HEK293 (cell line): ENCODE measurements around the gene NCBP2.

ENCODE experiments used
- CTCF ChIA-PET: fragments of 350-600 bp; formaldehyde crosslinking; extraction: SDS; loops from one replicate; lab custom pipeline; 2021; ENCODE audit warnings: antibody characterized with exemption; lab: Yijun Ruan, JAX
- POLR2A ChIA-PET: fragments of 300-600 bp; formaldehyde crosslinking; extraction: SDS; loops from one replicate; lab custom pipeline; 2020; ENCODE audit warnings: antibody characterized with exemption, inconsistent platforms; lab: Yijun Ruan, JAX
- H3K27ac ChIP-seq: fragments of 200-500 bp; sonication (Bioruptor generic); 2 replicates; pipeline ENCODE4 v1.5.1; 2014; ENCODE audit warnings: low read depth, low read length, control low read depth, inconsistent platforms; ENCODE audit errors: extremely low read depth
- H3K36me3 ChIP-seq, 2 experiments: fragments of 200-500 bp in 1 of 2; sonication (Bioruptor generic) in 1 of 2; 1 replicate in 1 of 2; 2 replicates in 1 of 2; pipeline ENCODE4 v1.5.1; 2014 to 2017; ENCODE audit warnings: inconsistent platforms in 2 of 2, low read length in 2 of 2; ENCODE audit not compliant: control insufficient read depth in 2 of 2, insufficient read depth in 1 of 2
- H3K4me1 ChIP-seq: fragments of 200-500 bp; sonication (Bioruptor generic); 2 replicates; pipeline ENCODE4 v1.5.1; 2014; ENCODE audit warnings: mild to moderate bottlenecking, low read length, inconsistent platforms; ENCODE audit not compliant: control insufficient read depth, insufficient read depth
- H3K4me3 ChIP-seq: 2 replicates; pipeline ENCODE4 v1.5.1; 2011; ENCODE audit warnings: low read depth, mild to moderate bottlenecking, control low read depth, low read length, moderate library complexity
- H3K9me3 ChIP-seq: fragments of 200-500 bp; sonication (Bioruptor generic); 2 replicates; pipeline ENCODE4 v1.5.1; 2014; ENCODE audit warnings: low read depth, low read length, inconsistent platforms; ENCODE audit not compliant: control insufficient read depth, insufficient read depth
- EGR2 ChIP-seq: fragments of 450-650 bp; formaldehyde crosslinking; IDR thresholded peaks from 2 replicates; pipeline ENCODE4 v1.5.1; 2016; ENCODE audit warnings: low read depth, missing biosample characterization, missing genetic modification characterization
- GLI2 ChIP-seq: fragments of 450-650 bp; formaldehyde crosslinking; IDR thresholded peaks from 2 replicates; pipeline ENCODE4; 2017; ENCODE audit warnings: missing biosample characterization, missing genetic modification characterization, low read depth, borderline replicate concordance
- GLIS2 ChIP-seq: fragments of 450-650 bp; formaldehyde crosslinking; IDR thresholded peaks from 2 replicates; pipeline ENCODE4 v1.5.1; 2016; ENCODE audit warnings: missing biosample characterization, missing genetic modification characterization
- HOXC10 ChIP-seq: sonication (generic); formaldehyde crosslinking; IDR thresholded peaks from 2 replicates; pipeline ENCODE4 v1.8.1; 2023; ENCODE audit warnings: mild to moderate bottlenecking, missing genetic modification reagents
- IKZF3 ChIP-seq: fragments of 450-650 bp; IDR thresholded peaks from 2 replicates; pipeline ENCODE4 v1.5.0; 2018; ENCODE audit warnings: missing biosample characterization, mild to moderate bottlenecking, missing genetic modification characterization, moderate library complexity
- KLF8 ChIP-seq: fragments of 450-650 bp; formaldehyde crosslinking; IDR thresholded peaks from 2 replicates; pipeline ENCODE4 v1.5.1; 2016; ENCODE audit warnings: missing biosample characterization, missing genetic modification characterization
- OSR2 ChIP-seq: fragments of 450-650 bp; formaldehyde crosslinking; IDR thresholded peaks from 2 replicates; pipeline ENCODE4 v1.5.1; 2016; ENCODE audit warnings: missing biosample characterization, missing genetic modification characterization
- REPIN1 ChIP-seq: fragments of 450-650 bp; formaldehyde crosslinking; IDR thresholded peaks from 2 replicates; pipeline ENCODE4 v1.5.1; 2017; ENCODE audit warnings: missing biosample characterization, missing genetic modification characterization, low read depth
- YY1 ChIP-seq: fragments of 450-650 bp; formaldehyde crosslinking; IDR thresholded peaks from 2 replicates; pipeline ENCODE4 v1.5.1; 2018; ENCODE audit warnings: missing biosample characterization, missing genetic modification characterization
- ZBTB1 ChIP-seq: fragments of 450-650 bp; formaldehyde crosslinking; IDR thresholded peaks from 2 replicates; pipeline ENCODE4 v1.5.1; 2016; ENCODE audit warnings: missing biosample characterization, missing genetic modification characterization
- ZBTB8A ChIP-seq: fragments of 450-650 bp; formaldehyde crosslinking; IDR thresholded peaks from 2 replicates; pipeline ENCODE4 v1.5.1; 2016; ENCODE audit warnings: missing biosample characterization, missing genetic modification characterization
- ZFHX2 ChIP-seq: fragments of 450-650 bp; formaldehyde crosslinking; conservative IDR thresholded peaks from 2 replicates; pipeline ENCODE4 v1.5.1; 2016; ENCODE audit warnings: missing biosample characterization, missing genetic modification characterization
- ZNF10 ChIP-seq: fragments of 450-650 bp; formaldehyde crosslinking; IDR thresholded peaks from 2 replicates; pipeline ENCODE4 v1.5.1; 2017; ENCODE audit warnings: missing biosample characterization, missing genetic modification characterization
- ZNF112 ChIP-seq: fragments of 450-650 bp; formaldehyde crosslinking; IDR thresholded peaks from 2 replicates; pipeline ENCODE4 v1.5.0; 2017; ENCODE audit warnings: missing biosample characterization, missing genetic modification characterization
- ZNF174 ChIP-seq: fragments of 450-650 bp; formaldehyde crosslinking; IDR thresholded peaks from 2 replicates; pipeline ENCODE4 v1.5.0; 2017; ENCODE audit warnings: missing biosample characterization, mild to moderate bottlenecking, missing genetic modification characterization
- ZNF335 ChIP-seq: fragments of 450-650 bp; formaldehyde crosslinking; conservative IDR thresholded peaks from 2 replicates; pipeline ENCODE4 v1.5.1; 2016; ENCODE audit warnings: missing biosample characterization, missing genetic modification characterization
- ZNF341 ChIP-seq: fragments of 450-650 bp; formaldehyde crosslinking; IDR thresholded peaks from 2 replicates; pipeline ENCODE4; 2016; ENCODE audit warnings: low read depth, missing biosample characterization, missing genetic modification characterization
- ZNF37A ChIP-seq: fragments of 450-650 bp; IDR thresholded peaks from 2 replicates; pipeline ENCODE4 v1.5.1; 2018; ENCODE audit warnings: missing biosample characterization, missing genetic modification characterization
- ZNF426 ChIP-seq: fragments of 450-650 bp; formaldehyde crosslinking; IDR thresholded peaks from 2 replicates; pipeline ENCODE4 v1.5.1; 2017; ENCODE audit warnings: missing biosample characterization, missing genetic modification characterization, mild to moderate bottlenecking, inconsistent platforms, moderate library complexity
- ZNF48 ChIP-seq: fragments of 450-650 bp; formaldehyde crosslinking; IDR thresholded peaks from 2 replicates; pipeline ENCODE4 v1.5.1; 2016; ENCODE audit warnings: missing biosample characterization, missing genetic modification characterization
- ZNF548 ChIP-seq: fragments of 450-650 bp; formaldehyde crosslinking; IDR thresholded peaks from 2 replicates; pipeline ENCODE4 v1.5.1; 2016; ENCODE audit warnings: missing biosample characterization, missing genetic modification characterization
- ZNF558 ChIP-seq: fragments of 450-650 bp; formaldehyde crosslinking; IDR thresholded peaks from 2 replicates; pipeline ENCODE4 v1.5.1; 2016; ENCODE audit warnings: missing biosample characterization, missing genetic modification characterization
- ZNF596 ChIP-seq: fragments of 450-650 bp; IDR thresholded peaks from 2 replicates; pipeline ENCODE4 v1.5.0; 2018; ENCODE audit warnings: missing biosample characterization, mild to moderate bottlenecking, missing genetic modification characterization, moderate library complexity
- ZNF600 ChIP-seq: fragments of 450-650 bp; formaldehyde crosslinking; IDR thresholded peaks from 2 replicates; pipeline ENCODE4 v1.5.1; 2016; ENCODE audit warnings: missing biosample characterization, missing genetic modification characterization
- ZNF623 ChIP-seq: fragments of 450-650 bp; formaldehyde crosslinking; IDR thresholded peaks from 2 replicates; pipeline ENCODE4 v1.5.1; 2016; ENCODE audit warnings: missing biosample characterization, missing genetic modification characterization
- ZNF660 ChIP-seq: fragments of 450-650 bp; IDR thresholded peaks from 2 replicates; pipeline ENCODE4 v1.5.1; 2018; ENCODE audit warnings: missing biosample characterization, mild to moderate bottlenecking, missing genetic modification characterization
- ZNF707 ChIP-seq: fragments of 450-650 bp; formaldehyde crosslinking; IDR thresholded peaks from 2 replicates; pipeline ENCODE4 v1.5.1; 2016; ENCODE audit warnings: missing biosample characterization, missing genetic modification characterization
- ZNF768 ChIP-seq: fragments of 450-650 bp; formaldehyde crosslinking; IDR thresholded peaks from 2 replicates; pipeline ENCODE4 v1.5.1; 2018; ENCODE audit warnings: missing biosample characterization, mild to moderate bottlenecking, missing genetic modification characterization
- TF ChIP-seq, protein P1 (sequence below): fragments of 450-650 bp; formaldehyde crosslinking; IDR thresholded peaks from 2 replicates; pipeline ENCODE4 v1.5.1; 2016; ENCODE audit warnings: missing biosample characterization, missing genetic modification characterization
- TF ChIP-seq, protein P2 (sequence below): fragments of 450-650 bp; formaldehyde crosslinking; IDR thresholded peaks from 2 replicates; pipeline ENCODE4 v1.5.1; 2016; ENCODE audit warnings: missing biosample characterization, missing genetic modification characterization
- TF ChIP-seq, protein P3 (sequence below): fragments of 450-650 bp; formaldehyde crosslinking; IDR thresholded peaks from 2 replicates; pipeline ENCODE4 v1.5.1; 2016; ENCODE audit warnings: missing biosample characterization, missing genetic modification characterization

Gene NCBP2

DNA sequence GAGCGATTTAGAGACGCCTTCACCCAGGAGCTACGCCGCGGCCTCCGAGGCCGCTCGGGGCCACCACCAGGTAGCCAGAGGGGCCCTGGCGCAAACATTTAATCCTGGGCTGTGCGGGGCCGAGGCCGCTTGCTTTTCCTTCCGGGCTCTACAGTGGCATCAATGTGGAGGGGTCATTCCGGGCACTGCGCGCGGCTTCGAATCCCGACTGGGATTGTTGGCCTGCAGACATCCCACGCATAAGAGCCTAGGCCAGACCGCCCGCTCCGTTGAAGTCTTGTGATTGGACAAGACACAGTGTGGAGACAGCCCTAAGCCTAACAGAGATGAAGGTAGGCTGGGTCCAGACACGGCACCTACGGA is 568 bp upstream of the NCBP2 start:
- ChIA-PET CTCF (interaction anchor here (1.6 kb wide), 1 partner anchor 9 kb away, joined by 5 read pairs; no protein-coding TSS in a partner anchor), POLR2A (interaction anchor here (0.7 to 2.6 kb wide), 2 partner anchors 18 to 75 kb away, joined by 3 to 24 read pairs; partner anchors contain the start of gene SENP5)
- TF ChIP-seq HOXC10 (CRISPR knock-in tag) = 0 out of 2 replicates have a peak, but pooled peaks have one; percentile 11
- no peak for TF ChIP-seq OSR2 (tag by site-specific recombination)
- TF ChIP-seq ZNF596 (tag by site-specific recombination) = peak; percentile 16; the same call in 1 of the 2 replicates
- no peak for TF ChIP-seq YY1
- no peak for TF ChIP-seq ZNF768 (tag by site-specific recombination)
- peak; percentile 6; the same call in 1 of the 2 replicates for TF ChIP-seq ZNF335 (tag by site-specific recombination)
- TF ChIP-seq ZNF37A (tag by site-specific recombination) = no peak
- TF ChIP-seq ZNF660 (tag by site-specific recombination) = no peak
- TF ChIP-seq, protein P1, sequence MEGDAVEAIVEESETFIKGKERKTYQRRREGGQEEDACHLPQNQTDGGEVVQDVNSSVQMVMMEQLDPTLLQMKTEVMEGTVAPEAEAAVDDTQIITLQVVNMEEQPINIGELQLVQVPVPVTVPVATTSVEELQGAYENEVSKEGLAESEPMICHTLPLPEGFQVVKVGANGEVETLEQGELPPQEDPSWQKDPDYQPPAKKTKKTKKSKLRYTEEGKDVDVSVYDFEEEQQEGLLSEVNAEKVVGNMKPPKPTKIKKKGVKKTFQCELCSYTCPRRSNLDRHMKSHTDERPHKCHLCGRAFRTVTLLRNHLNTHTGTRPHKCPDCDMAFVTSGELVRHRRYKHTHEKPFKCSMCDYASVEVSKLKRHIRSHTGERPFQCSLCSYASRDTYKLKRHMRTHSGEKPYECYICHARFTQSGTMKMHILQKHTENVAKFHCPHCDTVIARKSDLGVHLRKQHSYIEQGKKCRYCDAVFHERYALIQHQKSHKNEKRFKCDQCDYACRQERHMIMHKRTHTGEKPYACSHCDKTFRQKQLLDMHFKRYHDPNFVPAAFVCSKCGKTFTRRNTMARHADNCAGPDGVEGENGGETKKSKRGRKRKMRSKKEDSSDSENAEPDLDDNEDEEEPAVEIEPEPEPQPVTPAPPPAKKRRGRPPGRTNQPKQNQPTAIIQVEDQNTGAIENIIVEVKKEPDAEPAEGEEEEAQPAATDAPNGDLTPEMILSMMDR (tag by site-specific recombination) = no peak
- TF ChIP-seq GLIS2 (tag by site-specific recombination) = no peak
- no peak for TF ChIP-seq ZNF558
- Histone ChIP-seq H3K36me3 (peaks cover 0 to 30% of the 10 kb centered on the region in 2 experiments; a peak in 2 of 3 replicates), H3K9me3 (no peaks in the 10 kb centered on the region), H3K4me3 (peak overlapping the region; percentile 91), H3K27ac (peak overlapping the region; percentile 49; the same call in 1 of the 2 replicates), H3K4me1 (no peaks in the 10 kb centered on the region)

DNA sequence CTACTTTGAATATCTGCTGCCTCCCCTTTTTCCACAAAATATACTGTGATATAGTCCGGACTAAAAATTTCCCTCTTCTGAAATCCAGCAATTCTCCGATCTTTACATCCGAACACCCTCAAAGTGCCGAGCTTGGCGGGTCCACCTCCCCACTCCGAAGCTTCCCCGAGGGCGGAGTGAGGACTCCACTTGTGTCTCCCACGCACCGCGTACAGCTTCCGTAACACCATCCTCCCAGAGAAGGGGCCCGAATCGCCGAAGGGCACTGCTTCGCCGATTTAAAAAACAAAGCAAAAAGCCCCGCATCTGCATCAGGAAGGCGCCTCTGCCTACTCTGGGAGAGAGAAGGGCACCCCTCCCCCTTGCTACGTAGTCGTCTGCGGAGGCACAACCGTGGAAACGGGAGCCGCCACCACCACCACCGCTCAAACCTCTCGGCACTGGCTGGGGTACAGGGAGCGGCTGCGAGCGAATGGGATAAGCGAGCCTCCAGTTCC is 551 bp downstream of the NCBP2 start:
- TF ChIP-seq ZNF335 (tag by site-specific recombination) (0 out of 2 replicates have a peak, but pooled peaks have one; percentile 63), ZNF600 (tag by site-specific recombination) (peak; percentile 30; the same call in 1 of the 2 replicates), IKZF3 (tag by site-specific recombination) (no peak), ZNF10 (no peak), ZFHX2 (tag by site-specific recombination) (peak; percentile 77), ZBTB8A (tag by site-specific recombination) (no peak), ZNF341 (tag by site-specific recombination) (peak; percentile 55; the same call in 1 of the 2 replicates), EGR2 (tag by site-specific recombination) (peak; percentile 61; the same call in 1 of the 2 replicates), ZNF548 (tag by site-specific recombination) (no peak), ZNF623 (tag by site-specific recombination) (no peak), ZBTB1 (tag by site-specific recombination) (no peak)
- peaks cover 0 to 42% of the 10 kb centered on the region in 2 experiments for H3K36me3 ChIP-seq
- H3K9me3 ChIP-seq = no peaks in the 10 kb centered on the region
- no peaks in the 10 kb centered on the region for H3K4me1 ChIP-seq
- peak overlapping the region; percentile 91 for H3K4me3 ChIP-seq
- POLR2A ChIA-PET = interaction anchor here (0.7 to 2.6 kb wide), 7 partner anchors 9 to 202 kb away, joined by 3 to 24 read pairs (median 3); partner anchors contain the start of genes PAK2 and SENP5
- H3K27ac ChIP-seq = peak overlapping the region; percentile 67
- CTCF ChIA-PET = interaction anchor here (0.6 to 1.8 kb wide), 4 partner anchors 10 to 257 kb away, joined by 3 to 9 read pairs (median 6); no protein-coding TSS in a partner anchor

DNA sequence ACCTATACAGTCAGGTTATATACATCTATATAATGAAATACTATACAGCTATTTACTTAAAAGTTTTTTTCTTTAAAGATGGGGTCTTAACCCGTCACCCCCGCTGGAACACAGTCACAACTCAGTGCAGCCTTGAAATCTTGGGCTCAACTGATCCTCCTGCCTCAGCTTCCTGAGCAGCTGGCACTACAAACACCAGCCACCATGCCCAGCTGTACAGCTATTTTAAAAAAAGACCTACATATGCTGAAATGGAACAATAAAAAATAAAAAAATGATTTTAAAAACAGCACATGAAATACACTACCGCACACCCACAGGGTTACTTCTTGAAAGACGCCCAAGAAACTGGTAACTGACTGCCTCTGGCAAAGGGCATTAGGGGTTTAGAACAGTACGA is 3.8 kb downstream of the NCBP2 start:
- no peak overlapping the region for H3K4me3 ChIP-seq
- POLR2A ChIA-PET = no interaction called here
- no peaks in the 10 kb centered on the region for H3K9me3 ChIP-seq
- CTCF ChIA-PET = interaction anchor here (0.6 to 1.3 kb wide), 4 partner anchors 103 to 456 kb away, joined by 3 to 4 read pairs (median 4); no protein-coding TSS in a partner anchor
- peaks cover 5 to 71% of the 10 kb centered on the region in 2 experiments for H3K36me3 ChIP-seq
- H3K4me1 ChIP-seq = no peaks in the 10 kb centered on the region
- H3K27ac ChIP-seq = no peak overlapping the region
- TF ChIP-seq KLF8 (no peak), ZNF707 (no peak), ZNF335 (tag by site-specific recombination) (no peak), GLI2 (tag by site-specific recombination) (no peak), ZNF112 (no peak), ZNF426 (no peak), YY1 (no peak), REPIN1 (tag by site-specific recombination) (no peak), ZNF48 (tag by site-specific recombination) (no peak), ZNF174 (no peak)
- TF ChIP-seq, protein P2, sequence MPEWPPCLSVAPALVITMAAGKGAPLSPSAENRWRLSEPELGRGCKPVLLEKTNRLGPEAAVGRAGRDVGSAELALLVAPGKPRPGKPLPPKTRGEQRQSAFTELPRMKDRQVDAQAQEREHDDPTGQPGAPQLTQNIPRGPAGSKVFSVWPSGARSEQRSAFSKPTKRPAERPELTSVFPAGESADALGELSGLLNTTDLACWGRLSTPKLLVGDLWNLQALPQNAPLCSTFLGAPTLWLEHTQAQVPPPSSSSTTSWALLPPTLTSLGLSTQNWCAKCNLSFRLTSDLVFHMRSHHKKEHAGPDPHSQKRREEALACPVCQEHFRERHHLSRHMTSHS (tag by site-specific recombination) = no peak
- TF ChIP-seq, protein P3, sequence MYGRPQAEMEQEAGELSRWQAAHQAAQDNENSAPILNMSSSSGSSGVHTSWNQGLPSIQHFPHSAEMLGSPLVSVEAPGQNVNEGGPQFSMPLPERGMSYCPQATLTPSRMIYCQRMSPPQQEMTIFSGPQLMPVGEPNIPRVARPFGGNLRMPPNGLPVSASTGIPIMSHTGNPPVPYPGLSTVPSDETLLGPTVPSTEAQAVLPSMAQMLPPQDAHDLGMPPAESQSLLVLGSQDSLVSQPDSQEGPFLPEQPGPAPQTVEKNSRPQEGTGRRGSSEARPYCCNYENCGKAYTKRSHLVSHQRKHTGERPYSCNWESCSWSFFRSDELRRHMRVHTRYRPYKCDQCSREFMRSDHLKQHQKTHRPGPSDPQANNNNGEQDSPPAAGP (tag by site-specific recombination) = no peak
